Measurements from ENCODE around the gene MVB12B.

- TF ChIP-seq CEBPB (IDR thresholded peaks at IDR 0.05) (no peak), MAX (IDR thresholded peaks at IDR 0.05) (no peak), RAD21 (IDR thresholded peaks at IDR 0.05; ENCODE audit: low read depth) (no peak), EP300 (IDR thresholded peaks at IDR 0.05; ENCODE audit: borderline replicate concordance) (no peak), USF1 (IDR thresholded peaks at IDR 0.05) (no peak)
These were observed 159.6 kb downstream of the MVB12B start for GRCh38 chr9:126486276-126486675.

Measured in Ishikawa (cell line).